HepG2 (cell line): ENCODE data around the gene SLC35B3. TPM values are rescaled to one million over a fixed set of nuclear protein-coding genes. Genes with fewer than 3 reads are reported as not detected.

Experiments used
- ATAC-seq: fragments of 200-7000 bp; cut with Tn5 transposase; 3 replicates; pipeline ENCODE4 v1.9.1; 2020; ENCODE audit warnings: mild to moderate bottlenecking, moderate library complexity
- BruUV-seq: library from RNA; stranded (reverse); fragments of 400-500 nt; replicated peaks from 2 replicates; lab custom pipeline; 2021; lab: Mats Ljungman, UMichigan
- CTCF ChIA-PET: fragments of 300-600 bp; formaldehyde crosslinking; extraction: SDS; loops from one replicate; lab custom pipeline; 2021; ENCODE audit warnings: low total read pairs, inconsistent platforms, low intra/inter-chr PET ratio; lab: Yijun Ruan, JAX
- POLR2A ChIA-PET: fragments of 350-600 bp; sonication (Branson Sonifier 250); formaldehyde crosslinking; loops from one replicate; lab custom pipeline; 2020; ENCODE audit warnings: antibody characterized with exemption, inconsistent platforms; lab: Yijun Ruan, JAX
- DNase-seq: peaks from one replicate; pipeline ENCODE4 v3.0.0-alpha.2; 2015; ENCODE audit warnings: low spot score
- FAIRE-seq: peaks from 3 replicates; lab custom pipeline; 2011; peaks lifted over from hg19 to GRCh38; lab: Jason Lieb, UNC
- H2AFZ ChIP-seq: one replicate; pipeline ENCODE4 v1.6.1; 2011; ENCODE audit warnings: low read length, inconsistent platforms
- H3K27ac ChIP-seq: fragments of 300-600 bp; 3 replicates; pipeline ENCODE4 v1.8.0; 2011; ENCODE audit warnings: mixed run types, mild to moderate bottlenecking, mixed read lengths, low read length, inconsistent platforms; ENCODE audit not compliant: insufficient read depth; ENCODE audit errors: extremely low read length
- H3K27me3 ChIP-seq, 2 experiments: fragments of 200-600 bp in 1 of 2; 2 replicates in 1 of 2; 3 replicates in 1 of 2; pipeline versions ENCODE4 v1.6.0 to v1.8.0; 2011; ENCODE audit warnings: low read length in 2 of 2, mild to moderate bottlenecking in 2 of 2, moderate library complexity in 2 of 2, inconsistent platforms in 1 of 2; ENCODE audit not compliant: insufficient read depth in 2 of 2, control insufficient read depth in 1 of 2
- H3K36me3 ChIP-seq, 2 experiments: fragments of 200-600 bp in 1 of 2; replicated peaks in 1 of 2; 2 replicates in 1 of 2; 3 replicates in 1 of 2; pipeline versions ENCODE4 v1.5.1 to v1.8.0; 2011; ENCODE audit warnings: low read length in 2 of 2, inconsistent platforms in 1 of 2; ENCODE audit not compliant: insufficient read depth in 2 of 2, control insufficient read depth in 1 of 2
- H3K4me1 ChIP-seq: 2 replicates; pipeline ENCODE4 v1.5.1; 2012; ENCODE audit warnings: low read length, inconsistent platforms; ENCODE audit not compliant: insufficient read depth
- H3K4me2 ChIP-seq: 2 replicates; pipeline ENCODE4 v1.6.0; 2011; ENCODE audit warnings: low read depth, low read length, inconsistent platforms
- H3K4me3 ChIP-seq, 3 experiments: fragments of 200-600 bp in 1 of 3; sonication (generic), shearing (Covaris generic) in 1 of 3; replicated peaks in 1 of 3; 2 replicates each; pipeline ENCODE4 v1.5.1; 2011 to 2016; ENCODE audit warnings: low read length in 3 of 3, inconsistent platforms in 2 of 3, low read depth in 2 of 3, mild to moderate bottlenecking in 2 of 3, control low read depth in 1 of 3, mixed read lengths in 1 of 3; ENCODE audit not compliant: insufficient read depth in 1 of 3
- H3K79me2 ChIP-seq: one replicate; pipeline ENCODE4 v1.6.1; 2011; ENCODE audit warnings: low read length, inconsistent platforms; ENCODE audit not compliant: insufficient read depth
- H3K9ac ChIP-seq: 2 replicates; pipeline ENCODE4 v1.6.0; 2011; ENCODE audit warnings: mild to moderate bottlenecking, low read depth, low read length, inconsistent platforms; ENCODE audit not compliant: insufficient read depth
- H3K9me3 ChIP-seq: 2 replicates; pipeline ENCODE4 v1.5.1; 2012; ENCODE audit warnings: mild to moderate bottlenecking, low read length
- H4K20me1 ChIP-seq: 2 replicates; pipeline ENCODE4 v1.6.0; 2011; ENCODE audit warnings: inconsistent platforms, mild to moderate bottlenecking, low read length, moderate library complexity; ENCODE audit not compliant: insufficient read depth
- AHDC1 ChIP-seq: sonication (generic); formaldehyde crosslinking; IDR thresholded peaks from 2 replicates; pipeline ENCODE4 v1.5.1; 2020; ENCODE audit warnings: mild to moderate bottlenecking, missing genetic modification reagents, borderline replicate concordance
- ARID5B ChIP-seq: IDR thresholded peaks from 2 replicates; pipeline ENCODE4 v1.4.0; 2020; ENCODE audit warnings: mild to moderate bottlenecking, missing genetic modification reagents
- FOXA1 ChIP-seq, 2 experiments: fragments of 450-650 bp in 1 of 2; sonication (generic) in 1 of 2; formaldehyde crosslinking in 1 of 2; IDR thresholded peaks; 2 replicates each; pipeline versions ENCODE4 v1.4.0 to v1.6.1; 2016 to 2020; ENCODE audit warnings: missing genetic modification reagents in 1 of 2
- FOXA3 ChIP-seq: IDR thresholded peaks from 2 replicates; pipeline ENCODE4 v1.6.1; 2016; ENCODE audit warnings: missing genetic modification reagents, missing compliant biosample characterization
- HMG20A ChIP-seq: IDR thresholded peaks from 2 replicates; pipeline ENCODE4 v1.6.1; 2016; ENCODE audit warnings: borderline replicate concordance
- PAXIP1 ChIP-seq: sonication (generic); formaldehyde crosslinking; conservative IDR thresholded peaks from 2 replicates; pipeline ENCODE4 v1.4.0; 2020; ENCODE audit warnings: mild to moderate bottlenecking, missing genetic modification reagents, moderate library complexity
- SMARCE1 ChIP-seq: fragments of 450-650 bp; IDR thresholded peaks from 2 replicates; pipeline ENCODE4 v1.6.1; 2017; ENCODE audit warnings: borderline replicate concordance
- TCF7 ChIP-seq: sonication (generic); IDR thresholded peaks from 2 replicates; pipeline ENCODE4 v1.6.1; 2016; ENCODE audit warnings: antibody characterized with exemption, low read depth
- ZFX ChIP-seq: sonication (generic); formaldehyde crosslinking; IDR thresholded peaks from 2 replicates; pipeline ENCODE4 v1.4.0; 2020; ENCODE audit warnings: mild to moderate bottlenecking, low read depth, missing genetic modification reagents, moderate library complexity
- ZNF337 ChIP-seq: sonication (generic); formaldehyde crosslinking; IDR thresholded peaks from 2 replicates; pipeline ENCODE4 v1.5.1; 2020; ENCODE audit warnings: missing genetic modification reagents, low read depth, mild to moderate bottlenecking, borderline replicate concordance
- WGBS: methylation state at CpG from one replicate; pipeline ENCODE4 v1.1.6; 2017; ENCODE audit warnings: low lambda C conversion rate; 5-methylcytosine and 5-hydroxymethylcytosine counted together
- in situ Hi-C: cut with HindIII; loops from 2 replicates; pipeline ENCODE4 v1.10.0; 2017; ENCODE audit warnings: low pct_unique_long_range_greater_than_20kb; ENCODE audit not compliant: extremely low pct_ligation_motif_present
- intact Hi-C: fragments of 100-400 bp; cut with micrococcal nuclease; formaldehyde crosslinking; loops from one replicate; pipeline ENCODE4 v1.10.0; 2022; ENCODE audit not compliant: unreplicated experiment
- polyA plus RNA-seq, 8 experiments: library from polyadenylated mRNA; depleted of rRNA in 3 of 8; stranded (reverse) in 7 of 8; unstranded in 1 of 8; fragments of >200 nt; fragmentation: Illumina TruSeq in 4 of 8; extraction: Trizol in 4 of 8; gene quantifications; 2 replicates each; pipeline versions ENCODE4 v1.2.1 to v1.2.3, GENCODE V29; 2011 to 2016; ENCODE audit warnings: low read depth in 4 of 8, missing spikeins in 1 of 8, mixed read lengths in 1 of 8; ENCODE audit not compliant: insufficient read depth in 1 of 8
- total RNA-seq, 5 experiments: library from RNA; depleted of rRNA; stranded (reverse); fragments of >200 nt; fragmentation: Illumina TruSeq; extraction: Trizol; gene quantifications; 2 replicates each; pipeline ENCODE4 v1.2.3, GENCODE V29; 2016; ENCODE audit warnings: low read depth in 1 of 5

Gene SLC35B3
- total and polyA plus RNA-seq, 2 of the 13 experiments (the other 11 are each of a cell fraction or from before 2014, with no cell fraction given): 8.7 to 13.5 TPM

GRCh38 chr6:8437813-8438212 lies 2.5 kb upstream of the SLC35B3 start:
- no peak overlapping the region for H3K9ac ChIP-seq
- H3K79me2 ChIP-seq: peaks cover 19% of the 10 kb centered on the region
- no peaks in the 10 kb centered on the region; a peak in 1 of 5 replicates for H3K27me3 ChIP-seq
- no peaks in the 10 kb centered on the region for H4K20me1 ChIP-seq
- H3K4me3 ChIP-seq: no peak overlapping the region
- no peaks in the 10 kb centered on the region for H3K9me3 ChIP-seq
- no TSS peak for BruUV-seq
- POLR2A ChIA-PET: no interaction called here
- no peak overlapping the region for H2AFZ ChIP-seq
- 3% methylated on average over 1 of the region's 1 CpG for WGBS
- H3K27ac ChIP-seq: no peak overlapping the region
- CTCF ChIA-PET: no interaction called here
- FAIRE-seq (no peak), DNase-seq (peak; percentile 39), ATAC-seq (peak; percentile 13; the same call in 1 of the 3 replicates)
- in situ Hi-C loops (no loop called here), intact Hi-C loops (loop anchor here (10.0 kb wide), 1 partner anchor 333 kb away; the partner anchor contains the start of gene EEF1E1)
- H3K36me3 ChIP-seq: no peaks in the 10 kb centered on the region
- peaks cover 38% of the 10 kb centered on the region for H3K4me1 ChIP-seq
- no peak overlapping the region for H3K4me2 ChIP-seq
- TF ChIP-seq FOXA1 (IDR thresholded peaks at IDR 0.05) (no peak), FOXA1 (CRISPR knock-in tag; IDR thresholded peaks at IDR 0.05) (0 out of 2 replicates have a peak, but pooled peaks have one; percentile 29), TCF7 (peak; percentile 78), FOXA3 (0 out of 2 replicates have a peak, but pooled peaks have one; percentile 24), AHDC1 (CRISPR knock-in tag) (0 out of 2 replicates have a peak, but pooled peaks have one; percentile 17), SMARCE1 (no peak), ZFX (CRISPR knock-in tag) (0 out of 2 replicates have a peak, but pooled peaks have one; percentile 17), HMG20A (peak; percentile 33; the same call in 1 of the 2 replicates), PAXIP1 (CRISPR knock-in tag) (peak; percentile 17; the same call in 1 of the 2 replicates), ARID5B (CRISPR knock-in tag) (peak; percentile 21; the same call in 1 of the 2 replicates), ZNF337 (no peak)
